Fibroblast of lung (primary cell): ENCODE measurements around the gene UBAP1. TPM values are rescaled to one million over a fixed set of nuclear protein-coding genes. Genes with fewer than 3 reads are reported as not detected.

Experiments used
- DNase-seq, 2 donors: peaks; one replicate each; pipeline versions ENCODE4 v3.0.0 to v3.0.0-alpha.2; 2010; ENCODE audit warnings: low read depth in 2 of 2
- H2AFZ ChIP-seq: 2 replicates; pipeline ENCODE4 v1.5.1; 2012; ENCODE audit warnings: low read length, control low read depth, inconsistent platforms
- H3K27ac ChIP-seq: 2 replicates; pipeline ENCODE4 v1.5.1; 2011; ENCODE audit warnings: low read length, control low read depth; ENCODE audit not compliant: insufficient read depth
- H3K27me3 ChIP-seq: 2 replicates; pipeline ENCODE4 v1.5.1; 2011; ENCODE audit warnings: mild to moderate bottlenecking, low read length; ENCODE audit not compliant: control insufficient read depth, insufficient read depth
- H3K36me3 ChIP-seq: 2 replicates; pipeline ENCODE4 v1.5.1; 2011; ENCODE audit warnings: low read length; ENCODE audit not compliant: control insufficient read depth, insufficient read depth
- H3K4me1 ChIP-seq: 2 replicates; pipeline ENCODE4 v1.5.1; 2011; ENCODE audit warnings: low read length; ENCODE audit not compliant: control insufficient read depth, insufficient read depth; ENCODE audit errors: extremely low read depth
- H3K4me2 ChIP-seq: 2 replicates; pipeline ENCODE4 v1.5.1; 2011; ENCODE audit warnings: low read length, control low read depth; ENCODE audit not compliant: insufficient read depth; ENCODE audit errors: extremely low read depth
- H3K4me3 ChIP-seq, 4 experiments: fragments of 200-600 bp in 1 of 4; sonication (generic) in 1 of 4; replicated peaks in 1 of 4; 2 replicates each; pipeline ENCODE4 v1.5.1; 2011 to 2016; ENCODE audit warnings: low read length in 4 of 4, low read depth in 3 of 4, mild to moderate bottlenecking in 3 of 4, control low read depth in 2 of 4, inconsistent platforms in 1 of 4, mixed read lengths in 1 of 4; ENCODE audit not compliant: insufficient read depth in 1 of 4; ENCODE audit errors: control extremely low read depth in 1 of 4
- H3K79me2 ChIP-seq: 2 replicates; pipeline ENCODE4 v1.5.1; 2012; ENCODE audit warnings: mild to moderate bottlenecking, low read length, inconsistent platforms; ENCODE audit not compliant: control insufficient read depth, insufficient read depth
- H3K9ac ChIP-seq: 2 replicates; pipeline ENCODE4 v1.5.1; 2011; ENCODE audit warnings: mild to moderate bottlenecking, low read length, control low read depth; ENCODE audit not compliant: insufficient read depth
- H3K9me3 ChIP-seq: 2 replicates; pipeline ENCODE4 v1.5.1; 2012; ENCODE audit warnings: low read depth, low read length; ENCODE audit not compliant: control insufficient read depth, insufficient read depth
- H4K20me1 ChIP-seq: 2 replicates; pipeline ENCODE4 v1.5.1; 2011; ENCODE audit warnings: low read length; ENCODE audit not compliant: control insufficient read depth, insufficient read depth; ENCODE audit errors: extremely low read depth
- EZH2 ChIP-seq: IDR thresholded peaks from 2 replicates; pipeline ENCODE4 v1.5.1; 2012; ENCODE audit warnings: low read length, control low read depth, mild to moderate bottlenecking; ENCODE audit errors: missing control alignments
- polyA plus RNA-seq, 2 donors: library from polyadenylated mRNA; depleted of rRNA in 1 of 2; stranded (reverse) in 1 of 2; unstranded in 1 of 2; fragments of >200 nt; gene quantifications; 2 replicates each; pipeline ENCODE4 v1.2.1, GENCODE V29; 2011 to 2012; ENCODE audit warnings: missing spikeins in 1 of 2
- total RNA-seq: library from RNA; depleted of rRNA; stranded (reverse); fragments of >200 nt; gene quantifications from 2 replicates; pipeline ENCODE4 v1.2.1, GENCODE V29; 2014
- TF ChIP-seq, protein P1 (sequence below), 2 donors: IDR thresholded peaks in 1 of 2; conservative IDR thresholded peaks in 1 of 2; 1 replicate in 1 of 2; 2 replicates in 1 of 2; pipeline ENCODE4 v1.5.1; 2011 to 2012; ENCODE audit warnings: low read length in 2 of 2, control low read depth in 1 of 2, inconsistent platforms in 1 of 2, low read depth in 1 of 2, mild to moderate bottlenecking in 1 of 2

Gene UBAP1
- total and polyA plus RNA-seq, 2 donors (not counting 1 experiment from before 2014, with no cell fraction given): 41.6 to 58.1 TPM

DNA sequence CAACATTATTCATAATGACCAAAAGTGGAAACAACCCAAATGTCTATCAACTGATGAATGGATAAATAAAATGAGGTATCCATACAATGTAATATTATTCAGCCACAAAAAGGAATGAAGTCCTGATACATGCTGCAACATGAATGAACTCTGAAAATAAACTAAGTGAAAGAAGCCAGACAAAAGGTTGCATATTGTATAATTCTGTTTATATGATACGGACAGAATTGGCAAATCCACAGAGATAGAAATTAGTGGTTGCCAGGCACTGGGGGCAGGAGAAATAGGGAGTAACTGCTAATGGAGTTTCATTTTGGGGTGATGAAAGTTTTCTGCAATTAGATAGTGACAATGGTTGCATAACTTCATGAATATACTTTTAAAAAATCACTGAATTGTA, 103.3 kb downstream of the UBAP1 start:
- DNase-seq: peak in 1 of 2 donors; percentile 34
- H3K9me3 ChIP-seq: no peaks in the 10 kb centered on the region
- H3K27ac ChIP-seq: no peak overlapping the region
- no peak overlapping the region for H2AFZ ChIP-seq
- H3K9ac ChIP-seq: no peak overlapping the region
- H3K4me3 ChIP-seq: no peak overlapping the region
- H3K79me2 ChIP-seq: no peaks in the 10 kb centered on the region
- no peaks in the 10 kb centered on the region for H3K4me1 ChIP-seq
- H3K27me3 ChIP-seq: no peaks in the 10 kb centered on the region
- no peaks in the 10 kb centered on the region for H3K36me3 ChIP-seq
- no peak overlapping the region for H3K4me2 ChIP-seq
- no peak for TF ChIP-seq EZH2
- TF ChIP-seq, protein P1, sequence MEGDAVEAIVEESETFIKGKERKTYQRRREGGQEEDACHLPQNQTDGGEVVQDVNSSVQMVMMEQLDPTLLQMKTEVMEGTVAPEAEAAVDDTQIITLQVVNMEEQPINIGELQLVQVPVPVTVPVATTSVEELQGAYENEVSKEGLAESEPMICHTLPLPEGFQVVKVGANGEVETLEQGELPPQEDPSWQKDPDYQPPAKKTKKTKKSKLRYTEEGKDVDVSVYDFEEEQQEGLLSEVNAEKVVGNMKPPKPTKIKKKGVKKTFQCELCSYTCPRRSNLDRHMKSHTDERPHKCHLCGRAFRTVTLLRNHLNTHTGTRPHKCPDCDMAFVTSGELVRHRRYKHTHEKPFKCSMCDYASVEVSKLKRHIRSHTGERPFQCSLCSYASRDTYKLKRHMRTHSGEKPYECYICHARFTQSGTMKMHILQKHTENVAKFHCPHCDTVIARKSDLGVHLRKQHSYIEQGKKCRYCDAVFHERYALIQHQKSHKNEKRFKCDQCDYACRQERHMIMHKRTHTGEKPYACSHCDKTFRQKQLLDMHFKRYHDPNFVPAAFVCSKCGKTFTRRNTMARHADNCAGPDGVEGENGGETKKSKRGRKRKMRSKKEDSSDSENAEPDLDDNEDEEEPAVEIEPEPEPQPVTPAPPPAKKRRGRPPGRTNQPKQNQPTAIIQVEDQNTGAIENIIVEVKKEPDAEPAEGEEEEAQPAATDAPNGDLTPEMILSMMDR (conservative IDR thresholded peaks at IDR 0.05 in 1 of 2, IDR thresholded peaks at IDR 0.05 in 1 of 2; ENCODE audit: low read depth in 1 of 2, low read length in 2 of 2): no peak
- H4K20me1 ChIP-seq: no peaks in the 10 kb centered on the region

DNA sequence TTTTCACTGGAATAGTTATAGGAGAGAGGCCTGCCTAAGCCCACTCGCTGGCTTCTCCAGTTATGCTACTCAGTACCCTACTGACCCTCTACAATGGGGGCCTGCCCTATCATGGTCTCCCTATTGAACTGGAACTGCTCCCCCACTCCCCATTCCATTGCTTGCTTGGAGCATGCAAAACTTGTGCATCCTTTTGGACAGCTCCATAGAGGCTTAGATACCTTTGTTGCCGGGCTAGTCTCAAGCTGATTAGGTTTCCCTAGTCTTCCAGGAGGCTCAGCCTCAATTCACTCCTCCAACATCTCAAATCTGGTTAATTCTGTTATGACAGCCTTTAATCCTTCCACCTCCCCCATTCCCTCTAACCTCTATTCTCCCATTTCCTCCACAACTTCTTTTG, 110.3 kb downstream of the UBAP1 start:
- Histone ChIP-seq H3K4me1 (no peaks in the 10 kb centered on the region), H4K20me1 (no peaks in the 10 kb centered on the region), H3K36me3 (no peaks in the 10 kb centered on the region), H3K9ac (no peak overlapping the region), H3K4me2 (no peak overlapping the region), H3K27me3 (no peaks in the 10 kb centered on the region), H3K79me2 (no peaks in the 10 kb centered on the region), H3K27ac (no peak overlapping the region), H3K4me3 (no peak overlapping the region), H2AFZ (no peak overlapping the region), H3K9me3 (no peaks in the 10 kb centered on the region)
- no peak for DNase-seq
- TF ChIP-seq EZH2: no peak
- TF ChIP-seq, protein P1 (conservative IDR thresholded peaks at IDR 0.05 in 1 of 2, IDR thresholded peaks at IDR 0.05 in 1 of 2; ENCODE audit: low read depth in 1 of 2, low read length in 2 of 2): no peak

DNA sequence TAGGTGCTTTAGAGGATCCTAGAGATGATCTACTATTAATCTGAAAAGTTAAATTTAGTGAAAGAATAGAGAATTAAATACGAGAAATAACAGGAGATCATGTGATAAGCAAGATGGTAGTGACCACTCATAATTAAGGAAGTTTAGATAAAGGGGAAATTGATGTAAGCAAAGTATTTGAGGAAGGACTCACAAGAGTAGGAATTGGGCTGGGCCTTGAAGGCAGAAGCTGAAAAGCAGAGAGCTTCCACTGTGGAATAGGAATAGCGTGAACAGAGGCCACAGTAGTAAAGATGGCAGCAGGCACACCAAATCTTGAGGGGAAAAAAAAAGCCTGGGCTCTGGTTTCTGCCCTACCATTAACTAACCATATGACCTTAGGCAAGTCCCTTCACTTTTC, 112.2 kb downstream of the UBAP1 start:
- no peaks in the 10 kb centered on the region for H3K79me2 ChIP-seq
- no peak overlapping the region for H3K9ac ChIP-seq
- H3K27me3 ChIP-seq: no peaks in the 10 kb centered on the region
- H2AFZ ChIP-seq: no peak overlapping the region
- TF ChIP-seq EZH2: no peak
- TF ChIP-seq, protein P1 (conservative IDR thresholded peaks at IDR 0.05 in 1 of 2, IDR thresholded peaks at IDR 0.05 in 1 of 2; ENCODE audit: low read depth in 1 of 2, low read length in 2 of 2): no peak
- no peaks in the 10 kb centered on the region for H3K4me1 ChIP-seq
- no peaks in the 10 kb centered on the region for H4K20me1 ChIP-seq
- H3K4me3 ChIP-seq: no peak overlapping the region
- DNase-seq: no peak
- no peaks in the 10 kb centered on the region for H3K36me3 ChIP-seq
- no peak overlapping the region for H3K4me2 ChIP-seq
- no peak overlapping the region for H3K27ac ChIP-seq
- no peaks in the 10 kb centered on the region for H3K9me3 ChIP-seq
